B cell (primary cell): ENCODE results near the gene SFT2D2. TPM values are rescaled to one million over a fixed set of nuclear protein-coding genes. Genes with fewer than 3 reads are reported as not detected.

Experiments used
- ATAC-seq: fragments of 200-7000 bp; cut with Tn5 transposase; one replicate; pipeline ENCODE4 v1.10.0; 2021; ENCODE audit warnings: low read depth, mild to moderate bottlenecking, moderate number of reproducible peaks, moderate library complexity
- CTCF ChIA-PET: fragments of 350-600 bp; sonication (Branson Sonifier 250); formaldehyde crosslinking; loops from one replicate; lab custom pipeline; 2021; ENCODE audit warnings: antibody characterized with exemption, inconsistent platforms; lab: Charles Lee
- POLR2A ChIA-PET: fragments of 350-600 bp; sonication (Branson Sonifier 250); formaldehyde crosslinking; loops from one replicate; lab custom pipeline; 2021; ENCODE audit warnings: antibody characterized with exemption; lab: Charles Lee
- DNase-seq: peaks from one replicate; pipeline ENCODE4 v3.0.0; 2013
- H2AFZ ChIP-seq: 2 replicates; pipeline ENCODE4 v1.6.1; 2012; ENCODE audit warnings: mild to moderate bottlenecking, low read depth, low read length; ENCODE audit not compliant: insufficient read depth, poor library complexity, severe bottlenecking
- H3K27ac ChIP-seq, 2 donors: 1 replicate in 1 of 2; 2 replicates in 1 of 2; pipeline ENCODE4 v1.5.1; 2012 to 2013; ENCODE audit warnings: low read length in 2 of 2, mild to moderate bottlenecking in 2 of 2, moderate library complexity in 1 of 2
- H3K27me3 ChIP-seq, 4 experiments: fragments of 200-600 bp in 1 of 4; sonication (generic) in 1 of 4; replicated peaks in 1 of 4; 1 replicate in 2 of 4; 2 replicates in 2 of 4; pipeline versions ENCODE4 v1.6.1 to v1.7.0; 2013 to 2016; ENCODE audit warnings: low read length in 3 of 4, mild to moderate bottlenecking in 2 of 4, mixed read lengths in 1 of 4, moderate library complexity in 1 of 4; ENCODE audit not compliant: insufficient read depth in 4 of 4, control insufficient read depth in 3 of 4; ENCODE audit errors: control extremely low read depth in 1 of 4
- H3K36me3 ChIP-seq, 2 experiments: replicated peaks in 1 of 2; 1 replicate in 1 of 2; 2 replicates in 1 of 2; pipeline versions ENCODE4 v1.6.1 to v1.7.1; 2013; ENCODE audit warnings: low read length in 1 of 2; ENCODE audit not compliant: insufficient read depth in 2 of 2, control insufficient read depth in 1 of 2; ENCODE audit errors: control extremely low read depth in 1 of 2, extremely low read depth in 1 of 2
- H3K4me1 ChIP-seq, 2 donors: fragments of 200-600 bp in 1 of 2; sonication (generic) in 1 of 2; 1 replicate in 1 of 2; 2 replicates in 1 of 2; pipeline versions ENCODE4 v1.5.1 to v1.6.1; 2013 to 2017; ENCODE audit warnings: low read length in 2 of 2; ENCODE audit not compliant: control insufficient read depth in 2 of 2, insufficient read depth in 2 of 2
- H3K4me2 ChIP-seq: replicated peaks from 2 replicates; pipeline ENCODE3; 2012; ENCODE audit warnings: mild to moderate bottlenecking, low read depth, low read length; ENCODE audit not compliant: poor library complexity, severe bottlenecking
- H3K4me3 ChIP-seq, 5 experiments: fragments of 200-600 bp in 1 of 5; sonication (generic) in 1 of 5; 1 replicate in 3 of 5; 2 replicates in 2 of 5; pipeline versions ENCODE4 v1.5.1 to v1.7.0; 2011 to 2016; ENCODE audit warnings: low read length in 4 of 5, mild to moderate bottlenecking in 4 of 5, low read depth in 2 of 5, control low read depth in 1 of 5, moderate library complexity in 1 of 5; ENCODE audit not compliant: insufficient read depth in 1 of 5; ENCODE audit errors: control extremely low read depth in 1 of 5, extremely low read depth in 1 of 5
- H3K79me2 ChIP-seq: fragments of 200-600 bp; sonication (generic); one replicate; pipeline ENCODE4 v1.6.0; 2016; ENCODE audit warnings: low read length; ENCODE audit not compliant: control insufficient read depth, insufficient read depth
- H3K9ac ChIP-seq: fragments of 200-600 bp; sonication (generic); 2 replicates; pipeline ENCODE4 v1.6.1; 2017; ENCODE audit warnings: mild to moderate bottlenecking, low read length, moderate library complexity
- H3K9me3 ChIP-seq, 3 donors: one replicate each; pipeline versions ENCODE4 v1.6.1 to v1.7.1; 2013; ENCODE audit warnings: low read length in 2 of 3; ENCODE audit not compliant: control insufficient read depth in 2 of 3, insufficient read depth in 1 of 3; ENCODE audit errors: control extremely low read depth in 1 of 3
- H4K20me1 ChIP-seq: 2 replicates; pipeline ENCODE4 v1.6.0; 2012; ENCODE audit warnings: mild to moderate bottlenecking, low read length; ENCODE audit not compliant: insufficient read depth, control insufficient read depth, poor library complexity, severe bottlenecking
- H3K27ac Mint-ChIP-seq: one replicate; pipeline ENCODE4 v1.8.0; 2021; ENCODE audit warnings: mixed read lengths
- H3K27me3 Mint-ChIP-seq: one replicate; pipeline ENCODE4 v1.8.0; 2021; ENCODE audit warnings: mixed read lengths
- H3K4me1 Mint-ChIP-seq: one replicate; pipeline ENCODE4 v1.8.0; 2021; ENCODE audit warnings: mixed read lengths
- H3K4me3 Mint-ChIP-seq: one replicate; pipeline ENCODE4 v1.8.0; 2021; ENCODE audit warnings: mixed read lengths
- H3K9me3 Mint-ChIP-seq: one replicate; pipeline ENCODE4 v1.8.0; 2022; ENCODE audit warnings: mixed read lengths; ENCODE audit not compliant: insufficient read depth
- EZH2 ChIP-seq: IDR thresholded peaks from 2 replicates; pipeline ENCODE4 v1.6.1; 2012; ENCODE audit warnings: borderline replicate concordance, low read depth, mild to moderate bottlenecking, moderate library complexity, low read length; ENCODE audit not compliant: insufficient read depth, poor library complexity, severe bottlenecking
- WGBS: methylation state at CpG from one replicate; pipeline ENCODE4 v1.1.5; 2013; ENCODE audit warnings: missing lambda C conversion rate; ENCODE audit not compliant: insufficient coverage; 5-methylcytosine and 5-hydroxymethylcytosine counted together
- intact Hi-C: fragments of 100-400 bp; cut with micrococcal nuclease; formaldehyde crosslinking; loops from one replicate; pipeline ENCODE4 v1.10.0; 2022
- polyA plus RNA-seq: library from polyadenylated mRNA; depleted of rRNA; stranded (reverse); fragments of >200 nt; gene quantifications from 2 replicates; pipeline ENCODE4 v1.2.3, GENCODE V29; 2012
- total RNA-seq, 2 donors: library from RNA; stranded (reverse); fragments of 120-200 nt in 1 of 2; gene quantifications; 1 replicate in 1 of 2; 2 replicates in 1 of 2; pipeline versions ENCODE4 v1.2.3 to v1.2.4, GENCODE V29; 2013 to 2022
- TF ChIP-seq, protein P1 (sequence below): fragments of 200-600 bp; IDR thresholded peaks from one replicate; pipeline ENCODE4 v1.8.0; 2022; ENCODE audit warnings: antibody characterized with exemption, mild to moderate bottlenecking

Gene SFT2D2
- total and polyA plus RNA-seq, 2 donors (not counting 1 experiment from before 2014, with no cell fraction given), result 13.0 to 68.3 TPM

DNA sequence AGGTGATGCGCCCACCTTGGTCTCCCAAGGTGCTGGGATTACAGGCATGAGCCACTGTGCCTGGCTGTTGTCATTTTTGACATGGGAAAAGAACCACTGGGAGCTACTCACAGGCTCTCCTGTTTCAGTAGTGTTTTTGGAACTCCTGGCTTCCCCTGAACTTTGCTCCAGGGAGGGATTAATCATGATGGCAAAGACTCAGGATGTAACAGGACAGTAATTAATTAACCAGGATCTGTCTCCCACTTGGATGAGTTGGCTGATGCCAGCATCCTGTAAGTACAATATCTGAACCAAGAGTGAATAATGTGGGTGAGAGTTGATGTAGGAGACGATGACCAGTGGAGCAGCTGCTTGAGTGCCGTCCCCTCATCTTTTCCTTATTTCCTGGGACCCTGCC, 4.9 kb downstream of the SFT2D2 start:
- no peak overlapping the region for H3K4me3 ChIP-seq
- ATAC-seq, result no peak
- ChIA-PET CTCF (interaction anchor here (0.8 kb wide), 1 partner anchor 9 kb away, joined by 3 read pairs; no protein-coding TSS in a partner anchor), POLR2A (interaction anchor here (0.7 kb wide), 1 partner anchor 38 kb away, joined by 3 read pairs; no protein-coding TSS in a partner anchor)
- H3K36me3 ChIP-seq, result peaks cover 2 to 60% of the 10 kb centered on the region in 2 experiments
- H3K27ac ChIP-seq, result no peak overlapping the region
- H4K20me1 ChIP-seq, result peaks cover 90% of the 10 kb centered on the region
- Mint-ChIP-seq H3K9me3 (no peaks in the 10 kb centered on the region), H3K27ac (no peak overlapping the region), H3K4me1 (peaks cover 70% of the 10 kb centered on the region), H3K27me3 (no peaks in the 10 kb centered on the region), H3K4me3 (no peak overlapping the region)
- peaks cover 32 to 43% of the 10 kb centered on the region in 2 donors for H3K4me1 ChIP-seq
- intact Hi-C loops, result no loop called here
- H3K4me2 ChIP-seq, result no peak overlapping the region
- WGBS, result 95% methylated on average over 3 of the region's 3 CpGs
- DNase-seq, result no peak
- H3K9ac ChIP-seq, result no peak overlapping the region
- H3K27me3 ChIP-seq, result no peaks in the 10 kb centered on the region
- H3K79me2 ChIP-seq, result peaks cover 97% of the 10 kb centered on the region
- no peaks in the 10 kb centered on the region for H3K9me3 ChIP-seq
- TF ChIP-seq, protein P1, sequence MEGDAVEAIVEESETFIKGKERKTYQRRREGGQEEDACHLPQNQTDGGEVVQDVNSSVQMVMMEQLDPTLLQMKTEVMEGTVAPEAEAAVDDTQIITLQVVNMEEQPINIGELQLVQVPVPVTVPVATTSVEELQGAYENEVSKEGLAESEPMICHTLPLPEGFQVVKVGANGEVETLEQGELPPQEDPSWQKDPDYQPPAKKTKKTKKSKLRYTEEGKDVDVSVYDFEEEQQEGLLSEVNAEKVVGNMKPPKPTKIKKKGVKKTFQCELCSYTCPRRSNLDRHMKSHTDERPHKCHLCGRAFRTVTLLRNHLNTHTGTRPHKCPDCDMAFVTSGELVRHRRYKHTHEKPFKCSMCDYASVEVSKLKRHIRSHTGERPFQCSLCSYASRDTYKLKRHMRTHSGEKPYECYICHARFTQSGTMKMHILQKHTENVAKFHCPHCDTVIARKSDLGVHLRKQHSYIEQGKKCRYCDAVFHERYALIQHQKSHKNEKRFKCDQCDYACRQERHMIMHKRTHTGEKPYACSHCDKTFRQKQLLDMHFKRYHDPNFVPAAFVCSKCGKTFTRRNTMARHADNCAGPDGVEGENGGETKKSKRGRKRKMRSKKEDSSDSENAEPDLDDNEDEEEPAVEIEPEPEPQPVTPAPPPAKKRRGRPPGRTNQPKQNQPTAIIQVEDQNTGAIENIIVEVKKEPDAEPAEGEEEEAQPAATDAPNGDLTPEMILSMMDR, result no peak
- no peak for TF ChIP-seq EZH2
- H2AFZ ChIP-seq, result no peak overlapping the region

DNA sequence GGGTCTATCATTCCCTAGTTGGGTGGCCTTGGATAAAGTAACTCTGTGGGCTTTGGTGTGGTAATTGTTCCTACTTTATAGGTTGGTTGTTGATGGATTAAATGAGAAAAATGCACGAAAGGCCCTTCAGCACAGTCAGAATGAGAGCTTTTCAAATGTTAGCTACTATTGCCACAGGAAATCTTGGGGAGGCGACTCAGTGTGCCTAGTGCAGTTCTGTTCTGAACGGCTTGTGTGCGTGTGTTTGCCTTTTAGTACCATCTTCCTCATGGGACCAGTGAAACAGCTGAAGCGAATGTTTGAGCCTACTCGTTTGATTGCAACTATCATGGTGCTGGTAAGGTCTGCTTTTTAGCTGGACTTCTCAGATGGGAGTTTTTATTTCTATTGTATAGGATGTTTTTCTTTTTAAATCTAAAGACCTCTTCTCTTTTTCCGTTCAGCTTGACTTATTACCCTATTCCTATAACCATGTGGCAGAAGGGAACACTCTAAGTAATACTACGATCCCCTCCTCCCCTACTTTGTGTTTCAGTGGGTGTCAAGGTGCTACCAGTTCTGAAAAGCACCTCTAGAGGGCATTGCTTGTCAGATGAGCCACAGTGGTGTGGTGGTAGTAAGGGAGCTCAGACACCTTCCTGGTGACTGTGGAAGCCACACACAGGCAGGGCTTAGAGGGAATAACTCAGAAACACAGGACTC, 9.2 kb downstream of the SFT2D2 start:
- TF ChIP-seq, protein P1, result peak; percentile 61
- no peak for TF ChIP-seq EZH2
- Histone ChIP-seq H3K4me1 (peaks cover 3 to 17% of the 10 kb centered on the region in 2 donors), H3K9ac (no peak overlapping the region), H3K36me3 (peaks cover 2 to 92% of the 10 kb centered on the region in 2 experiments), H3K27me3 (no peaks in the 10 kb centered on the region), H4K20me1 (peaks cover 85% of the 10 kb centered on the region), H2AFZ (no peak overlapping the region), H3K9me3 (no peaks in the 10 kb centered on the region), H3K4me2 (no peak overlapping the region), H3K79me2 (peaks cover 83% of the 10 kb centered on the region), H3K4me3 (no peak overlapping the region), H3K27ac (no peak overlapping the region)
- ChIA-PET POLR2A (no interaction called here), CTCF (interaction anchor here (1.0 to 2.3 kb wide), 7 partner anchors 9 to 108 kb away, joined by 3 to 13 read pairs (median 3); partner anchors contain the start of gene SFT2D2)
- peak overlapping the region; percentile 0 for H3K27ac Mint-ChIP-seq
- intact Hi-C loops, result no loop called here
- ATAC-seq (peak; percentile 67), DNase-seq (peak; percentile 41)
- no peaks in the 10 kb centered on the region for H3K27me3 Mint-ChIP-seq
- H3K4me3 Mint-ChIP-seq, result no peak overlapping the region
- WGBS, result 78% methylated on average over 3 of the region's 8 CpGs
- peaks cover 37% of the 10 kb centered on the region for H3K4me1 Mint-ChIP-seq
- H3K9me3 Mint-ChIP-seq, result no peaks in the 10 kb centered on the region
